Gastroesophageal sphincter (tissue), 3 donors: Measurements from ENCODE around the gene NUP160.

Source experiments
- EP300 ChIP-seq: sonication (generic); formaldehyde crosslinking; IDR thresholded peaks from one replicate; pipeline ENCODE4 v1.6.1; 2017; ENCODE audit warnings: antibody characterized with exemption, mild to moderate bottlenecking
- POLR2AphosphoS5 ChIP-seq: sonication (generic); formaldehyde crosslinking; IDR thresholded peaks from one replicate; pipeline ENCODE4 v1.6.1; 2017; ENCODE audit warnings: antibody characterized with exemption
- TF ChIP-seq, protein P1 (sequence below), 4 experiments: fragments of 200-600 bp in 2 of 4; fragments of 450-650 bp in 2 of 4; sonication (generic) in 1 of 4; IDR thresholded peaks; one replicate each; pipeline ENCODE4 v1.5.1; 2017 to 2019; ENCODE audit warnings: antibody characterized with exemption in 4 of 4, mild to moderate bottlenecking in 2 of 4, moderate library complexity in 2 of 4

DNA sequence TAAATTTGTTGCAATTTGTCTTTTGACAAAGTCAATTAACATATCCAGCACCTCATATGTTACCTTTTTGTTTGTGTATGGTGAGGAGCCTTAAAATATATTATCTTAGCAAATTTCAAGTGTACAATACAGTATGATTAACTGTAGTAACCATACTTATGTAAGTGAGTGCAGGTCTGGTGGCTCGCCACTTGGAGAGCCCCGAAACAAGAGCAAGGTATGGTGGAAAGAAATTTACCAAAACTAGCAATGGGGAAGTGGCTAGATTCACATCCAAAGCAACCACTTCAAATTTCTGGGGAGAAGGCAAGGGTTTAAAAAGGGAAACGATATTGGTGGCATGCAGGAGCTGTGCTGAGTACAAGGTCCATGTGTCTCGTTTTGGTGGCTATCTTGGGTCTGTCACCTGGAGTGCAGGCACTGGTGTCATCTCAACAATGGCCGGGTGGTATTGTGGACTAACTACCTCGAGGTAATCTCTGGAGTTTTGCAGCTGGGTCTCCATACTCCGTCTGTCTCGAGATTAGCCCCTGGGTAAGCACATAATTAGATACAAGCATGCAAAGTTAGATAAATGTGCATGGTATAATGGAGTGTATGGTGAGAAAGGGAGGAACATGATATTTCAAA is 72.8 kb downstream of the NUP160 start:
- TF ChIP-seq, protein P1, sequence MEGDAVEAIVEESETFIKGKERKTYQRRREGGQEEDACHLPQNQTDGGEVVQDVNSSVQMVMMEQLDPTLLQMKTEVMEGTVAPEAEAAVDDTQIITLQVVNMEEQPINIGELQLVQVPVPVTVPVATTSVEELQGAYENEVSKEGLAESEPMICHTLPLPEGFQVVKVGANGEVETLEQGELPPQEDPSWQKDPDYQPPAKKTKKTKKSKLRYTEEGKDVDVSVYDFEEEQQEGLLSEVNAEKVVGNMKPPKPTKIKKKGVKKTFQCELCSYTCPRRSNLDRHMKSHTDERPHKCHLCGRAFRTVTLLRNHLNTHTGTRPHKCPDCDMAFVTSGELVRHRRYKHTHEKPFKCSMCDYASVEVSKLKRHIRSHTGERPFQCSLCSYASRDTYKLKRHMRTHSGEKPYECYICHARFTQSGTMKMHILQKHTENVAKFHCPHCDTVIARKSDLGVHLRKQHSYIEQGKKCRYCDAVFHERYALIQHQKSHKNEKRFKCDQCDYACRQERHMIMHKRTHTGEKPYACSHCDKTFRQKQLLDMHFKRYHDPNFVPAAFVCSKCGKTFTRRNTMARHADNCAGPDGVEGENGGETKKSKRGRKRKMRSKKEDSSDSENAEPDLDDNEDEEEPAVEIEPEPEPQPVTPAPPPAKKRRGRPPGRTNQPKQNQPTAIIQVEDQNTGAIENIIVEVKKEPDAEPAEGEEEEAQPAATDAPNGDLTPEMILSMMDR (IDR thresholded peaks at IDR 0.05): no peak
- TF ChIP-seq POLR2AphosphoS5 (no peak), EP300 (no peak)
